HepG2 (cell line): ENCODE results near the gene TNP2. TPM values are rescaled to one million over a fixed set of nuclear protein-coding genes. Genes with fewer than 3 reads are reported as not detected.

ENCODE experiments used
- GATA4 ChIP-seq: sonication (generic); IDR thresholded peaks from 2 replicates; pipeline ENCODE4 v1.6.1; 2016; ENCODE audit warnings: antibody characterized with exemption, low read depth, borderline replicate concordance
- HMG20A ChIP-seq: IDR thresholded peaks from 2 replicates; pipeline ENCODE4 v1.6.1; 2016; ENCODE audit warnings: borderline replicate concordance
- KDM5B ChIP-seq: sonication (generic); formaldehyde crosslinking; IDR thresholded peaks from 2 replicates; pipeline ENCODE4 v1.4.0; 2020; ENCODE audit warnings: missing genetic modification reagents, mild to moderate bottlenecking, borderline replicate concordance
- LCORL ChIP-seq, 2 experiments: fragments of 450-650 bp in 1 of 2; sonication (generic) in 1 of 2; formaldehyde crosslinking in 1 of 2; IDR thresholded peaks; 2 replicates each; pipeline versions ENCODE4 v1.5.0 to v1.6.1; 2017 to 2020; ENCODE audit warnings: antibody characterized with exemption in 1 of 2, missing genetic modification reagents in 1 of 2
- MYNN ChIP-seq: sonication (generic); formaldehyde crosslinking; IDR thresholded peaks from 2 replicates; pipeline ENCODE4 v1.4.0; 2020; ENCODE audit warnings: mild to moderate bottlenecking, low read depth, missing genetic modification reagents
- NFIC ChIP-seq: IDR thresholded peaks from 2 replicates; pipeline ENCODE4 v1.6.1; 2012; ENCODE audit warnings: mild to moderate bottlenecking, low read length, inconsistent platforms
- PCBP1 ChIP-seq: fragments of 200-400 bp; formaldehyde crosslinking; IDR thresholded peaks from 2 replicates; pipeline ENCODE4 v1.6.1; 2017; ENCODE audit warnings: mild to moderate bottlenecking, low read depth, low read length, borderline replicate concordance
- RFXAP ChIP-seq: sonication (generic); formaldehyde crosslinking; IDR thresholded peaks from 2 replicates; pipeline ENCODE4 v1.4.0; 2020; ENCODE audit warnings: missing genetic modification reagents, borderline replicate concordance
- TARDBP ChIP-seq: sonication (generic); formaldehyde crosslinking; IDR thresholded peaks from 2 replicates; pipeline ENCODE4 v1.8.0; 2022; ENCODE audit warnings: mild to moderate bottlenecking, missing genetic modification reagents
- ZFP82 ChIP-seq: sonication (generic); formaldehyde crosslinking; IDR thresholded peaks from 2 replicates; pipeline ENCODE4 v1.5.1; 2020; ENCODE audit warnings: mild to moderate bottlenecking, missing genetic modification reagents, borderline replicate concordance
- ZNF331 ChIP-seq: sonication (generic); formaldehyde crosslinking; IDR thresholded peaks from 2 replicates; pipeline ENCODE4 v1.4.0; 2020; ENCODE audit warnings: missing genetic modification reagents
- ZNF501 ChIP-seq: sonication (generic); formaldehyde crosslinking; IDR thresholded peaks from 2 replicates; pipeline ENCODE4 v1.5.1; 2020; ENCODE audit warnings: mild to moderate bottlenecking, moderate library complexity, missing genetic modification reagents
- ZNF607 ChIP-seq: sonication (generic); formaldehyde crosslinking; IDR thresholded peaks from 2 replicates; pipeline ENCODE4 v1.5.1; 2020; ENCODE audit warnings: missing genetic modification reagents, mild to moderate bottlenecking, borderline replicate concordance
- polyA plus RNA-seq, 8 experiments: library from polyadenylated mRNA; depleted of rRNA in 3 of 8; stranded (reverse) in 7 of 8; unstranded in 1 of 8; fragments of >200 nt; fragmentation: Illumina TruSeq in 4 of 8; extraction: Trizol in 4 of 8; gene quantifications; 2 replicates each; pipeline versions ENCODE4 v1.2.1 to v1.2.3, GENCODE V29; 2011 to 2016; ENCODE audit warnings: low read depth in 4 of 8, missing spikeins in 1 of 8, mixed read lengths in 1 of 8; ENCODE audit not compliant: insufficient read depth in 1 of 8
- total RNA-seq, 5 experiments: library from RNA; depleted of rRNA; stranded (reverse); fragments of >200 nt; fragmentation: Illumina TruSeq; extraction: Trizol; gene quantifications; 2 replicates each; pipeline ENCODE4 v1.2.3, GENCODE V29; 2016; ENCODE audit warnings: low read depth in 1 of 5
- TF ChIP-seq, protein P1 (sequence below): sonication (generic); formaldehyde crosslinking; IDR thresholded peaks from 2 replicates; pipeline ENCODE4 v1.5.0; 2020; ENCODE audit warnings: missing genetic modification reagents, mild to moderate bottlenecking, borderline replicate concordance
- TF ChIP-seq, protein P2 (sequence below): sonication (generic); formaldehyde crosslinking; IDR thresholded peaks from 2 replicates; pipeline ENCODE4 v1.9.0; 2021; ENCODE audit warnings: missing genetic modification reagents, borderline replicate concordance
- TF ChIP-seq, protein P3 (sequence below): sonication (generic); formaldehyde crosslinking; IDR thresholded peaks from 2 replicates; pipeline ENCODE4 v1.8.0; 2022; ENCODE audit warnings: mild to moderate bottlenecking, missing genetic modification reagents, borderline replicate concordance
- TF ChIP-seq, protein P4 (sequence below): sonication (generic); formaldehyde crosslinking; IDR thresholded peaks from 2 replicates; pipeline ENCODE4 v1.5.1; 2020; ENCODE audit warnings: mild to moderate bottlenecking, moderate library complexity, missing genetic modification reagents
- TF ChIP-seq, protein P5 (sequence below): sonication (generic); formaldehyde crosslinking; IDR thresholded peaks from 2 replicates; pipeline ENCODE4 v1.5.0; 2020; ENCODE audit warnings: missing genetic modification reagents
- TF ChIP-seq, protein P6 (sequence below): sonication (generic); formaldehyde crosslinking; conservative IDR thresholded peaks from 2 replicates; pipeline ENCODE4 v1.8.1; 2023; ENCODE audit warnings: missing genetic modification reagents
- TF ChIP-seq, protein P7 (sequence below): sonication (generic); formaldehyde crosslinking; IDR thresholded peaks from 2 replicates; pipeline ENCODE4 v1.8.0; 2022; ENCODE audit warnings: missing genetic modification reagents, mild to moderate bottlenecking, borderline replicate concordance

TNP2 gene
- total and polyA plus RNA-seq, 2 of the 13 experiments (the other 11 are each of a cell fraction or from before 2014, with no cell fraction given), result not detected

DNA sequence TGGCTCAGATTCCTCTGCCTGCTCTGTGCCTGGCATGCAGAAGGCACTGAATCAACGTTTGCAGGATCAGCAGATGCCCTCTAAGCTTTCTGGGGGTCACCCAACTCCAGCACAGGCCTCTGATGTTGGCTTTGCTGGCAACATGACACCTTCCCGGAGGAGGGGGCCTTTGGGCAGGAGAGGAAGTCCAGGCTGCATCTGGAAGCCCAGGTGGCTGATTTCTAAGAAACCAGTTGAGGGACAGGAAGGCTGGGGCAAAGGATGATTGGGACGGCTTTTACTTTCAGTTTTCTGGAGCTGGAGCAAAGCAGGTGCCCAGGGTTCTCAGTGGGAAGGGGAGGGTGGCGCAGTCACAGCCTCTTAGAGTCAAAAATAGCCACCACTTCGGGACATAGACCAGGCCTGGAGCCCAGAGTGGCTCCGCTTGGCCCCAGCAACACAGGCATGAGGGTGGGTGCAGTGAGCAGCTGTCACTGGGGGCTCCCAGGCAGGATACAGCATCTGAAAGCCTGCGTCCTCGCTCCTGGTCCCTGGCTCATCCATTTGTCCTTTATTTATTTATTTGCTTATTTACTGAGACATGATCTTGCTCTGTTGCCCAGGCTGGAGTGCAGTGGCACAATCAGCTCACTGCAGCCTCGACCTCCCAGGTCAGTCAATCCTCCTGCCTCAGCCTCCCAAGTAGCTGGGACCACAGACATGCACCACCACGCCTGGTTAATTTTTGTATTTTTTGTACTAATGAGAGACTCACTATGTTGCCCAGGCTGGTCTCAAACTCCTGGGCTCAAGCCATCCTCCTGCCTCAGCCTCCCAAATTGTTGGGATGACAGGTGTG is 28.3 kb downstream of the TNP2 start (continued):
- TF ChIP-seq, protein P1, sequence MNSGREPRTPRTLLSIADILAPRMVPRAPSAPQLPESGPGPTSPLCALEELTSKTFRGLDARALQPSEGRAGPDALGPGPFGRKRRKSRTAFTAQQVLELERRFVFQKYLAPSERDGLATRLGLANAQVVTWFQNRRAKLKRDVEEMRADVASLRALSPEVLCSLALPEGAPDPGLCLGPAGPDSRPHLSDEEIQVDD (CRISPR knock-in tag), result no peak
- TF ChIP-seq RFXAP (CRISPR knock-in tag) (no peak), MYNN (CRISPR knock-in tag) (no peak), KDM5B (CRISPR knock-in tag) (peak; percentile 25; the same call in 1 of the 2 replicates), NFIC (no peak), ZNF331 (CRISPR knock-in tag) (no peak), TARDBP (CRISPR knock-in tag) (no peak), ZNF607 (0 out of 2 replicates have a peak, but pooled peaks have one; percentile 45), LCORL (IDR thresholded peaks at IDR 0.05) (no peak), LCORL (CRISPR knock-in tag; IDR thresholded peaks at IDR 0.05) (no peak), PCBP1 (no peak), ZFP82 (no peak), GATA4 (no peak), HMG20A (CRISPR knock-in tag) (no peak), ZNF501 (CRISPR knock-in tag) (peak; percentile 52; the same call in 1 of the 2 replicates)
- TF ChIP-seq, protein P2, sequence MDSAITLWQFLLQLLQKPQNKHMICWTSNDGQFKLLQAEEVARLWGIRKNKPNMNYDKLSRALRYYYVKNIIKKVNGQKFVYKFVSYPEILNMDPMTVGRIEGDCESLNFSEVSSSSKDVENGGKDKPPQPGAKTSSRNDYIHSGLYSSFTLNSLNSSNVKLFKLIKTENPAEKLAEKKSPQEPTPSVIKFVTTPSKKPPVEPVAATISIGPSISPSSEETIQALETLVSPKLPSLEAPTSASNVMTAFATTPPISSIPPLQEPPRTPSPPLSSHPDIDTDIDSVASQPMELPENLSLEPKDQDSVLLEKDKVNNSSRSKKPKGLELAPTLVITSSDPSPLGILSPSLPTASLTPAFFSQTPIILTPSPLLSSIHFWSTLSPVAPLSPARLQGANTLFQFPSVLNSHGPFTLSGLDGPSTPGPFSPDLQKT (CRISPR knock-in tag), result no peak
- TF ChIP-seq, protein P3, sequence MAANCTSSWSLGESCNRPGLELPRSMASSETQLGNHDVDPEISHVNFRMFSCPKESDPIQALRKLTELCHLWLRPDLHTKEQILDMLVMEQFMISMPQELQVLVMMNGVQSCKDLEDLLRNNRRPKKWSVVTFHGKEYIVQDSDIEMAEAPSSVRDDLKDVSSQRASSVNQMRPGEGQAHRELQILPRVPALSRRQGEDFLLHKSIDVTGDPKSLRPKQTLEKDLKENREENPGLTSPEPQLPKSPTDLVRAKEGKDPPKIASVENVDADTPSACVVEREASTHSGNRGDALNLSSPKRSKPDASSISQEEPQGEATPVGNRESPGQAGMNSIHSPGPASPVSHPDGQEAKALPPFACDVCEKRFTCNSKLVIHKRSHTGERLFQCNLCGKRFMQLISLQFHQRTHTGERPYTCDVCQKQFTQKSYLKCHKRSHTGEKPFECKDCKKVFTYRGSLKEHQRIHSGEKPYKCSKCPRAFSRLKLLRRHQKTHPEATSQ, result no peak
- TF ChIP-seq, protein P4, sequence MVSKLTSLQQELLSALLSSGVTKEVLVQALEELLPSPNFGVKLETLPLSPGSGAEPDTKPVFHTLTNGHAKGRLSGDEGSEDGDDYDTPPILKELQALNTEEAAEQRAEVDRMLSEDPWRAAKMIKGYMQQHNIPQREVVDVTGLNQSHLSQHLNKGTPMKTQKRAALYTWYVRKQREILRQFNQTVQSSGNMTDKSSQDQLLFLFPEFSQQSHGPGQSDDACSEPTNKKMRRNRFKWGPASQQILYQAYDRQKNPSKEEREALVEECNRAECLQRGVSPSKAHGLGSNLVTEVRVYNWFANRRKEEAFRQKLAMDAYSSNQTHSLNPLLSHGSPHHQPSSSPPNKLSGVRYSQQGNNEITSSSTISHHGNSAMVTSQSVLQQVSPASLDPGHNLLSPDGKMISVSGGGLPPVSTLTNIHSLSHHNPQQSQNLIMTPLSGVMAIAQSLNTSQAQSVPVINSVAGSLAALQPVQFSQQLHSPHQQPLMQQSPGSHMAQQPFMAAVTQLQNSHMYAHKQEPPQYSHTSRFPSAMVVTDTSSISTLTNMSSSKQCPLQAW (CRISPR knock-in tag), result 0 out of 2 replicates have a peak, but pooled peaks have one; percentile 31
- TF ChIP-seq, protein P5, sequence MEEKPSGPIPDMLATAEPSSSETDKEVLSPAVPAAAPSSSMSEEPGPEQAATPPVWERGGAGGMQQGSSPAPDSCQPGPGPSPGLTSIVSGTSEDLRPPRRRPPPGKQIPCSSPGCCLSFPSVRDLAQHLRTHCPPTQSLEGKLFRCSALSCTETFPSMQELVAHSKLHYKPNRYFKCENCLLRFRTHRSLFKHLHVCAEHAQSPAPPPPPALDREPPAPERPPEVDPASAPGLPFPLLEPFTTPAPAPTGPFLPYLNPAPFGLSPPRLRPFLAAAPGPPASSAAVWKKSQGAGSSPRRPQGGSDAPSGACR (CRISPR knock-in tag), result no peak
- TF ChIP-seq, protein P6, sequence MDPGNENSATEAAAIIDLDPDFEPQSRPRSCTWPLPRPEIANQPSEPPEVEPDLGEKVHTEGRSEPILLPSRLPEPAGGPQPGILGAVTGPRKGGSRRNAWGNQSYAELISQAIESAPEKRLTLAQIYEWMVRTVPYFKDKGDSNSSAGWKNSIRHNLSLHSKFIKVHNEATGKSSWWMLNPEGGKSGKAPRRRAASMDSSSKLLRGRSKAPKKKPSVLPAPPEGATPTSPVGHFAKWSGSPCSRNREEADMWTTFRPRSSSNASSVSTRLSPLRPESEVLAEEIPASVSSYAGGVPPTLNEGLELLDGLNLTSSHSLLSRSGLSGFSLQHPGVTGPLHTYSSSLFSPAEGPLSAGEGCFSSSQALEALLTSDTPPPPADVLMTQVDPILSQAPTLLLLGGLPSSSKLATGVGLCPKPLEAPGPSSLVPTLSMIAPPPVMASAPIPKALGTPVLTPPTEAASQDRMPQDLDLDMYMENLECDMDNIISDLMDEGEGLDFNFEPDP, result 0 out of 2 replicates have a peak, but pooled peaks have one; percentile 63
- TF ChIP-seq, protein P7, sequence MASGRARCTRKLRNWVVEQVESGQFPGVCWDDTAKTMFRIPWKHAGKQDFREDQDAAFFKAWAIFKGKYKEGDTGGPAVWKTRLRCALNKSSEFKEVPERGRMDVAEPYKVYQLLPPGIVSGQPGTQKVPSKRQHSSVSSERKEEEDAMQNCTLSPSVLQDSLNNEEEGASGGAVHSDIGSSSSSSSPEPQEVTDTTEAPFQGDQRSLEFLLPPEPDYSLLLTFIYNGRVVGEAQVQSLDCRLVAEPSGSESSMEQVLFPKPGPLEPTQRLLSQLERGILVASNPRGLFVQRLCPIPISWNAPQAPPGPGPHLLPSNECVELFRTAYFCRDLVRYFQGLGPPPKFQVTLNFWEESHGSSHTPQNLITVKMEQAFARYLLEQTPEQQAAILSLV (CRISPR knock-in tag), result no peak
